ENCODE results near the gene PDZRN3.

PDZRN3 gene

DNA sequence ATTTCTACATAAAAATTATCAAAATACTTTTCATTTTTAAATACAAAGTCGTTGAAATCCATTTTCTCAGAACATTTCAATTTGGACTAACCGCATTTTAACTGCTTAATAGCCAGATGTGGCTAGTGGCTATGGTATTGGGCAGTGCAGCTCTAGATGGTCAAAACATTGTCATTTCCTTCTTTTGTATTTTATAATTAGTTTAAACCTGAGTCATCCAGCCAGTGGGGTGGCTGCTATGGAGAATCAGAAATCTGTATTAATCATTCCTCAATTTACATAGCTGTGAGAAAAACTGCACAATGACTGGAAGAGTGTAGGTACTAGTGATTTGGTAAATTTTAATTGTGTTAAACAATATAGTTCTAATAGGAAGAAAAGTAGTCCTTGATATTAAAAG, 245.3 kb downstream of the PDZRN3 start:
- DNase-seq: no peak

DNA sequence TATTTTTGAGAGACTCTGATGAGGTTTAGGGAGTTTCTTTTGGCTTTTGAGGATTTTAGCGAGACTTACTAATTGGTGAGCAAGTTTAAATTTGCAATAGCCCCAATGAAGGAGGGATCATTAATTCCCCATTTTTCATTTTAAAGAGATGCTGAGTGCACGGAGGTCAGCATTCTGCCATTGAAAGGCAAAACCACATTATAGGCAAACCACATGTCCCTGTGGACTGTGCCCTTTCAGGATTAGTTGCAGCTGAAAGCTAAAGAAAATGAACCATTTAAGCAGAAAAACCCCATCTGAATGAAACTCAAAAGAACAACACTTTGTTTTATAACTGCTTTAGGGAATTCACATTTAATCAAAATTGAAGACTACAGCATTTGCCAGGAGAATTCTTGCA, 246.5 kb downstream of the PDZRN3 start:
- DNase-seq: no peak

GRCh38 chr3:73365756-73366397, 258.9 kb downstream of the PDZRN3 start:
- no peak for DNase-seq

GRCh38 chr3:73364517-73364916, 260.2 kb downstream of the PDZRN3 start:
- DNase-seq: no peak

DNA sequence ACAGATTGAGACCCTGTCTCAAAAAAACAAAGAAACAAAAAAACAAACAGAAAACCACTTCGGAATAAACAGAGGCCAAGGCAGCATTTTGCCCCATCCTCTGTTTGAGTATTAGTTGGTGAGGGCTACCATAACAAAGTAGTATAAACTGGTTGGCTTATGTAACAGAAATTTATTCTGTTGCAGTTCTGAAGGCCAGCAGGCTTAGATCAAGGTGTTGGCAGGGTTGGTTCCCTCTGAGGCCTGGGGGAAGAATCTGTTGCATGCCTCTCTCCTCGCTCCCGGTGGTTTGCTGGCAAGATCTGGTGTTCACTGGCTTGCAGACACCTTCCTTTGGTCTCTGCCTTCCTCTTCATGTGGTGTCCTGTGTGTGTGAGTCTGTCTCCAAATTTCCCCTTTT, 261.6 kb downstream of the PDZRN3 start:
- no peak for DNase-seq

GRCh38 chr3:73361591-73361990, 263.1 kb downstream of the PDZRN3 start:
- DNase-seq: no peak

DNA sequence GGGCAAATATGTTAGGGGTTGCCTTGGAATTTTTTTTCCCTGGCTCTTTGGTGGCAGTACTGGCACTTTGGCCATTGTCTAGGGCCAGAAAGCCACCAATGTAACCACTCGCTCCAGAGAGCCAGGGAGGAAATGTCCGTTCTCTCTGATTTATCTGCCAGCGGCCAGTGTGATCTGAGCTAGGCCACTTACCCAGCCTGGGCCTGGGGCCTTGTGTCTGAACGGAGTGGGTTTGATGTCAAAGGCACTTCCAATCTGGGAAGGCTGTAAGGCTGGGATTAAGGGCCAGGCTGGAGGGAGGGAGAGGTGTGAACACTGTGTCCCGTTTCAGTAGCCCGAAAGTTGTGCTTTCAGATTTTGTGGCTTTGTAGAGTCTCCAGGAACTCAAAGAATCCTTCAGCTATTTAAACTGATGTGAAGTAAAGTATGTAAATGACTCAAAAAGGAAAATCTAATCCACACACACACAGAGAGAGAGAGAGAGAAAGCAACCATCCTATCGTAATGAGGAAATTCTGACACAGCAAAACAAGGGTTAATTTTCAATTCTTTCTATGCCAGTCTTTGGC, 271.0 kb downstream of the PDZRN3 start:
- peak; percentile 1 for DNase-seq

GRCh38 chr3:73352841-73353645, 271.7 kb downstream of the PDZRN3 start:
- peak; percentile 67 for DNase-seq

DNA sequence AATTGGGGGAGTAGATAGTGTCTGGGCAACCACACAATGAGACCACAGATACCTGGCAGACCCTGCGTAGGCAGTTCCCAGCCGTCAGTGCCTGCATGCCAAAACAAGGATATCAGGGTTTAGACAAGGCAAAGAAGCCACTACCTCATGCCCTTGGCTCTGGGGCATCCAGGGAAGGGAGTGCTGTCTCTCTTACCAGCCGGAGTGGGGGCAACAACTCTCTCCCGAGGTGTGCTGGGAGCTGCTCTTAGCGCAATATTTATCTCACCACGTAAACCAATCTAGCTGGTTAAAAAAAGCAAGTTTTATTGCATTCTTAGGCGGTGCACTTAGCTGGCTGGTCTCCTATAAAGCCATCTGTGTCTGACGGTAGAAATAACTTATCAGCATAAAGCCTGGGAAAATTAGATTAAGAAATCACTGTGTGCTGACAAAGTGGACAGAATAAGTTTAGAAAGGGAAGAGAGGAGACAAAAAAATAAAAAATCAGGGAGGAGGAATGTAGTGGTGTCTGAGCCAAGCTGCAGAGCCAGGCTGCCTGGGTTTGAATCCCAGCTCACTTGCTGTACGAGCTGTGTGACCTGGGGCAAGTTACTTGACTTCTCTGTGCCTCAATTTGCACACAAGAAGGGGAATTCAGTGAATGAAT, 273.2 kb downstream of the PDZRN3 start:
- no peak for DNase-seq

- no peak for DNase-seq
Measured at GRCh38 chr3:73350996-73351395, 273.7 kb downstream of the PDZRN3 start.

DNA sequence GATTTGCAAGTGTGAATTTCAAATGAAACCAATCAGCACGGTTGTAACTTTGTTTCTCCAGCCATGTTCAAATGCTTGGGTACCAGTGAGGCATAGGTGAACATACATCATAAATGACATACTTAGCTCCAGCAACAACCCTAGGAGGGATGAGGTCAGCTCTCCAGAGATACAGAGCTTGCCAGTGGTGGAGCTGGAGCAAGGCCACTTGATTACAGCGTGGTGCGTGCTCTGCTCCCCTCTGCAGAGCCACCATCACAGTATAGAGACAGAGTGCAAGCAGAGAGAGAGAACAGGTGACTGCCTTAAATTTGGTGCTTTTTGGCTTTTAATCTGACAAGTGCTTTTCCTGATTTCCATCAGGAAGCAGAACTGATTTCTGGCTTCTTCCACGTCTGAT, 275.1 kb downstream of the PDZRN3 start:
- DNase-seq: no peak

DNA sequence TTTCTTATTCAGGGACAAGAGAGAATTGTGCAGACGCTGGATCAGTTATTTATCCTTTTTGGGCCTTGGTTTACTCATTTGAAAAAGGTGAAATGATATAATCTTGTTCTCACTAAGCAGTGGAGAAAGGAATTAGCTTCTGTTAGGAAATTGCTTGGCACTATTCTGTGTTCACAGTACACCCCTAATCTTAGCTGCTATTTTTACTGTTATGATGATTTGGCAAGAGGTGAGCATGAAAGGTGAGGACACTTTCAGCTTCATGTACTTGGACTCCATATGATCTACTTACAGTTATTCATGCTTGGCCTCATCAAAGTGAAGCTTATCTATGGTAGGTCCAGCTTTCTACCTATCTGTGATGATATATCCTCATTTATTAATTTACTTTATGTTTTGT, 282.7 kb downstream of the PDZRN3 start:
- DNase-seq: no peak

DNA sequence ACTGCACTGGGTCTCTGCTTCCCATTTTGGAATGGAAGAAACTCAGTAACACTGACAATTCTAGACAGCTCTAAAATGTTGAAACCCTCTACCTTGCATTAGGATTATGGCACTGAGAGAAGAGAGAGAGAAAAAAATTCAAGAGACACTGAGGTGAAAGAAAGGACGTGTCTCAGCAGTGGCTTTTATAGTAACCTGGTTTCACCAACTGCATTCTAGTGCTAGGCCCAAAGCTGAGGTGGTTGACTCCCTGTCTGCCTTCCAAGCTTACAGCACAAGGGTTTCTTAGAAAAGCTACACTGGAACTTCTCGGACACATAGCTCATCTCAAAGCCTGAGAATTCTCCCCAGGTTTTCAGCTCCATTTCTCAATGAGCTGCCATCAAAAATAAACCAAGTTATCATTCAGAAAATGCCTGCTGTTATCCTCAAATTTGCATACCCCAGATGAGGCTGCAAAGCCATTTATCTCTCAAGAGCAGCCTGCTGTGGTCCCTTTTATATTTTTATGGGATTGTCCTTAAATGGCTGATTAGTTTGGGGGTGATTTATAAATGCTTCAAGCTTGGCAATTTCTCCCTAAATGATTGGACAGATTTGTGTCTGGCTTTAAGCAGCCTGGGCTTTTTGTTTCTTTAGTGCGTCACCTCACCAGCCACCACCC, 283.3 kb downstream of the PDZRN3 start:
- DNase-seq: no peak

GRCh38 chr3:73332558-73332957, 292.2 kb downstream of the PDZRN3 start:
- no peak for DNase-seq
